ENCODE results near the gene LRRC63.

- TF ChIP-seq CEBPB (tag; IDR thresholded peaks at IDR 0.05) (no peak), ZNF407 (IDR thresholded peaks at IDR 0.05; ENCODE audit: low read depth) (no peak), BRF2 (IDR thresholded peaks at IDR 0.05; ENCODE audit: borderline replicate concordance, insufficient read depth, insufficient read length) (no peak), ZNF253 (CRISPR knock-in tag; conservative IDR thresholded peaks at IDR 0.05) (no peak), NRF1 (conservative IDR thresholded peaks at IDR 0.05 in 1 of 2, IDR thresholded peaks at IDR 0.05 in 1 of 2) (no peak), POLR3A (IDR thresholded peaks at IDR 0.05; ENCODE audit: borderline replicate concordance, extremely low read depth, insufficient read depth, insufficient read length) (no peak), STAG1 (CRISPR knock-in tag; IDR thresholded peaks at IDR 0.05; ENCODE audit: borderline replicate concordance) (no peak), NR2C2 (CRISPR knock-in tag; IDR thresholded peaks at IDR 0.05) (no peak), NR2C2 (tag; IDR thresholded peaks at IDR 0.05) (no peak), MLLT1 (IDR thresholded peaks at IDR 0.05) (no peak)
Measured at GRCh38 chr13:46171217-46171616, 40.5 kb upstream of the LRRC63 start.

Data from K562 (cell line).